GM19035 (cell line): ENCODE results near the gene HBZ.
"Not testable (repeated sequence)": the region's sequence is repeated elsewhere in the genome, so short reads cannot be mapped to it uniquely, and the experiment has no call there.

Experiments used
- ATAC-seq: cut with Tn5 transposase; IDR thresholded peaks from one replicate; pipeline ENCODE4 v1.9.1; 2021; ENCODE audit not compliant: unreplicated experiment

HBZ gene

DNA sequence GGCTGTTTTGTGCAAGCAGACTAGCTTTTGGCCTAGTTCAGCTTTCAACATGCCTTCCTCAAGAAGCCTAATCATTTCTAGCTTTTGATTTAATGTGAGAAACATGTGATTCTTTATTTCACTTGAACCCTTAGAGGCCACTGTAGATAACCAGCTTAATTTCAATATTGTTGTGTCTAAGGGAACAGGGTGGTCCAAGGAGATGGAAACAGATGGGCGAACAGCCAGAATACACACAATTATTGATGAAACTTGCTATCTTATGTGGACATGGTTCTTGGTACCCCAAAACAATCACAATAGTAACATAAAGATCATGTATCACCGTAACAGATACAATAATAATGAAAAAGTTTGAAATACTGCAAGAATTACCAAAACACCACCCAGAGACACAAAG lies 18.7 kb upstream of the HBZ start:
- no peak for ATAC-seq

DNA sequence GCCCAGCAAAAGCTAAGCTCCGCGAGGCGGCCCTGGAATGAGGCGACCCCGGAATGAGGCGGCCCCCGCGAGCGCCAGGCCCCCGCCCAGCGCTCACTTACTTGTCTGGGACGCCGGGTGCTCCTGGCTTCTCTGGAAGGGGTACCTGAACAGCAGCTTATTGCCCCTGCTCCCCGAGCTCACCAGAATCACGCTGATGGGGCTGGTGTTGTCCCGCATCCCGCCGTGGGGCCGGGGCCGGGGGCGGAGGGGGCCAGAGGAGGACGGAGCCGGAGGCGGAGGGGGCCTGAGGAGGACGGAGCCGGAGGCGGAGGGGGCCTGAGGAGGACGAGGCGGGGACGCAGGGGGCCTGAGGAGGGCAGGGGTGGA lies 14.4 kb upstream of the HBZ start:
- no peak for ATAC-seq

DNA sequence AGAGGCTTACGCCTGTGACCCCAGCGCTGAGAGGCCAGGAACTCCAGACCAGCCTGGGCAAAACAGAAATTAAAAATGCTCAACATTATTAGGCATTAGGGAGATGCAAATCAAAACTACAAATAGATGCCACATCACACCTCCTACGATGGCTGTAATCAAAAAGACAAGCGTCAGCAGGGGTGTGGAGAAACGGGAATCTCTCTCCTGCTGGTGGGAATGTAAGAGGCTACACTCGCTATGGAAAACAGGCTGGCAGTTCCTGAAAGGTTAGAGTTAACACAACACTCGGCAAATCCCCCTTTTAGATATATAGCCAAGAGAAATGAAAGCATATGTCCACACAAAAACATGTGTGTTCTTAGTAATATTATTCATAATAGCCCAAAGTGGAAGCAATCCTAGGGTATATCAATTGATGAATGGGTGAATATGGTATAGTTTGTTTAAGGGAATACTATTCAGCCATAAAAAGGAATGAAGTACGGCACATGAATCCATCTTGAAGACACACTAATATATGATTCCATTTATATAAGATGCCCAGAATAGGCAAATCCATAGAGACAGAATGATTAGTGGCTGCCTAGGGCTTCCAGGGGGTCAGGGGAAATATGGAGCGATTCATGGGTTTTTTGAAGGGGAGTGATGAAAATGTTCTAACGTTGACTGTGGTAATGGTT lies 12.1 kb upstream of the HBZ start:
- ATAC-seq, result no peak

DNA sequence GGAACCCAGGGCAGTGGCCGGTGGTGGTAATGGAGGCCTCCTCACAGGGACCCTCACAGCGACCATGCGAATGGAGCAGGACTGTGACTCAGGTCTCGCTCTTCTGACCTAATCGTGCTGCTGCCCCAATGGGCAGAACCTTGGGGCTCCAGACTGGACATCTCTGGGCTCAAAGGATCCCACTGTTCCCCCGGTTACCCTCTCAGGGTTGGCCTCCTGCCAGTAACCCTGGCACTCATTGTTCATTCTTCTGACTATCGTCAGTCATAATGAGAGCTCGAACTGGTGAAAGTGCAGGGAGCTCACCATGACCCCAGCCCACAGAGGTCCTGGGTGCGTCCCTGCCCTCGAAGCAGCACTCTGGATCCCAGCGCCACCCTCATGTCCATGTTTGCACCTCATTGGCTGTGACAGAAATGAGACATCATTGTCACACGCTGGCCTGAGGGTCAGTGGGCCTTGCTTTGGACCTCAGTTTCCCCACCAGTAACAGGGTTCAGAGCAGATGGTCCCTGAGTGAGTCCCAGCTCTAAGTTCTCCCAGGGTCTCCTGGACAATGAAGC lies 10.0 kb upstream of the HBZ start:
- ATAC-seq, result no peak

- ATAC-seq, result no peak
These were observed 9.4 kb upstream of the HBZ start for GRCh38 chr16:143047-143446.

DNA sequence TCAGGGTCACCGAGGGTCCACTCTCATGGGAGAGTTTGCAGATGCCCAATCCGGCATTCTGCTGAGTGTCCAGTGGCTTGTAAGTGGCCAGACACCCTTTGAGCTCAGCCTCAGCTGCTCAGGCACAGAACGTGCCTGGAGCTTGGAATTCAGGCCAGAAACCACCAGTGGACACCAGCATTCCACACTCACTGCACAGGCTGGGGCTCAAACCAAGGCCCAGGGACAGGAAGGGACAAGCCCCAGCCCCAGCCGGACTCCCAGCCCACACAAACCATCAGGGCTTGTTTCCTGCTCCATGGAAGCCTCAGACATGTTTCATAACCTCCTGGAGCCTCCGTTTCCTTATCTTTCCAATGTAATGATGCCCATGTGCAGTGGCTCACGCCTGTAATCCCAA lies 9.0 kb upstream of the HBZ start:
- no peak for ATAC-seq

GRCh38 chr16:144797-145252 lies 7.6 kb upstream of the HBZ start:
- no peak for ATAC-seq

GRCh38 chr16:146646-147045 lies 5.8 kb upstream of the HBZ start:
- ATAC-seq, result no peak

DNA sequence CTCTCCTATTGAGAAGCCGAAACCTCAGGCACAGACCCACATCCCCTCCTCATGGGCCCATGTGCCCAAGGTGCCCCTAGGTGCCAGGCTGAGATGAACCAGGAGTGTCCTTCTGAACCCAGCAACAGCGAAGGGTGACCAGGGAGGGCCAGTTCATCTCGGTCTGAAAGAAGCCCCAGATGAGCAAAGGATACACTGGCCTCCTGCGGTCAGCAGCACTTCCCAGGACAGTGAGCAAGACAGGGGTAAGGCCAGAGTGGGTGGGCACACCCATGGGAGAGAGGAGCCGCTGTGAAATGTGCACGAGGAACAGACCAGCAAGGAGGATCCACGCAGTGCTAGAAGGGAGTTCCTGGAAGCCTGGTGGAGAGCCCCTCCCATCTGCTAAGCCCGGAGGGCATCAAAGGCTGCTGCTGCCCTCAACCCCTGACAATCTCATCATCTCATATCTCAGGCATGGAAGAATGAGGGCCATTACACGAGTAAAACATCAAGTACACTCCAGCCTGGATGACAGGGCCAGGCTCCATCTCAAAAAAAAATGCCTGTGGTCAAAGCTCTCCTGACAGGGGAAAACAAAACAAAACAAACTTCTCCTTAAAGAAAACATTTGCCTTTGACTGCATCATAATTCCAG lies 3.3 kb upstream of the HBZ start:
- ATAC-seq, result no peak

DNA sequence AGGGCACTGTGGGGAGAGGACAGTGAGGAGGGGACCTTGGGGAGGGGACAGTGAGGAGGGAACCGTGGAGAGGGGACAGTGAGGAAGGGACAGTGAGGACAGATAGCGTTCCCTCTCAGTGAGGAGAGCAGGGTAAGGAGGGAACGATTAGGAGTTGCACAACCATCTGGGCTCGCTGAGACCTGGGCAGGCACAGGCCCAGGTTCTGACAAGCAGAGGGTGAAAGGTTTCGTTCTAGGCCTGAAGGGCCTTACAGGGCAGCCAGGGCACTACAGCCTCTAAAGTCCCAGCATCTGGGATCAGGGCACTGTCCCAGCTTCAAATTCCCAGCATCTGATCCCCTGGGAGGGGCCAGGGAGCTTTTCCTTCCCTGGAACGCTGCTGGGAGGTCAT lies 681 bp downstream of the HBZ start:
- ATAC-seq, result not testable (repeated sequence)

DNA sequence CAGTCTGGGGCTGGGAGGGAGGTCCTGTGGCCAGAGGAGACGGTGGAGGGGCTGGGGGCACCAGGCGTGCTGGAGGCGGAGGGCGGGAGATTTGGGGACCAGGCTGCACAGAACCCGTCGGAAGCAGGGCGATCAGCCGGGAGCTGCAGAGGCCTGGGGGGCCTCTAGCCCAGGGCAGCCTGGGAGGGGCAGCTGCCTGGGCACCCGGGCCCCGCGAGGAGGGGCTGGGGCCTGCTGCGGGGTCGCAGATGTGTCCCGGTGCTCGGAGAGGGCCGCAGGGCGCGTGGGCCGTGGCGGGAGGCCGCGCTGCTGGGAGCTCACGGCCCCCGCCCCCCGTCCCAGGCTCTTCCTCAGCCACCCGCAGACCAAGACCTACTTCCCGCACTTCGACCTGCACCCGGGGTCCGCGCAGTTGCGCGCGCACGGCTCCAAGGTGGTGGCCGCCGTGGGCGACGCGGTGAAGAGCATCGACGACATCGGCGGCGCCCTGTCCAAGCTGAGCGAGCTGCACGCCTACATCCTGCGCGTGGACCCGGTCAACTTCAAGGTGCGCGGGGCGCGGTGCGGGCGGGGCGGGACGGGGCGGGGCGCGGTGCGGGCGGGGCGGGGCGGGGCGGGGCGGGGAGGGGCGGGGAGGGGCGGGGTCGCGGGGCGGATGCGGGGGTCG lies 1.2 kb downstream of the HBZ start:
- ATAC-seq, result not testable (repeated sequence)

DNA sequence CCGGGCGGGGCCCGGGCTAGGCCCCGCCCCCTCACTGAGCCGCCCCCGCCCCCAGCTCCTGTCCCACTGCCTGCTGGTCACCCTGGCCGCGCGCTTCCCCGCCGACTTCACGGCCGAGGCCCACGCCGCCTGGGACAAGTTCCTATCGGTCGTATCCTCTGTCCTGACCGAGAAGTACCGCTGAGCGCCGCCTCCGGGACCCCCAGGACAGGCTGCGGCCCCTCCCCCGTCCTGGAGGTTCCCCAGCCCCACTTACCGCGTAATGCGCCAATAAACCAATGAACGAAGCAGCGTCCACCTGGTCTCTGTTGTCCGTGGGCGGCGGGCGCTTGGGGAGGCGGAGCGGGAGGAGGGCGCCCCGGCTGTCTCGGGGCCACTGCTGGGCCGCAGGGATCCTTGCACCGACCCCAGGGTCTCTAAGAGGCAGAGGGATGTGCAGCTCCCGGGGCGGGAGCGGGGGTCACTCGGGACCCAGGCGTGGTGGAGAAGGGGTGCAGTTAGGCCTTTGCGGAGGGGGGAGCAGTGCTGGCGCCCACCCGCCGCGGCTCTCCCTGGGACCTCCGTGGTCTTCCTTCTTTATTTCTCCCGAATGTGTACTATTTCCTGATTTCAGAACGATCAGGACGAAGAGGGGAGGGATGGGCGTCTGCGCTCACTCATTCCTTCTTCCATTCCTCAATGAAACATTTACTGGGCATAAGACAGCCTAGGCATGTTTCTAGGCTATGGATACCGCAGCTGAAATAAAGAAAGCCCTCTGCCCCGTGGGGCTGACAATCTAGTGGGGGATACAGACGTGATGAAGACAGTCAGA lies 2.0 kb downstream of the HBZ start:
- no peak for ATAC-seq

DNA sequence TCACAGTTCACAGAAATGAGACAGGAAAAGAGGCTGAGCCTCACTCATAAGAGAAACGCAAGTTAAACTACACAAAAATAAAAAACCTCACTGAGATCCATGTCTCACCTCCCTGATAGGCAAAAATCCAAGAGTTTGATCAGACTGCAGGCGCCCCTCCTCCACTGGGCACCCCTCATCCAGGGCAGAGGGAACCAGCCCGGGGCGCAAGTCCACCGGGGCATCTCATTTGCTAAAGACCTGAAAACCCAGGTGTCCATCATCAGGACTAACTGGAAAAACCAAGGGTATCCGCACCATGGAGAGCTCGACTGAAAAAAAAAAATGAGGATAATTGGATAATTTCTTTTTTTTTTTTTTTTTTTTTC lies 2.6 kb downstream of the HBZ start:
- ATAC-seq, result no peak

DNA sequence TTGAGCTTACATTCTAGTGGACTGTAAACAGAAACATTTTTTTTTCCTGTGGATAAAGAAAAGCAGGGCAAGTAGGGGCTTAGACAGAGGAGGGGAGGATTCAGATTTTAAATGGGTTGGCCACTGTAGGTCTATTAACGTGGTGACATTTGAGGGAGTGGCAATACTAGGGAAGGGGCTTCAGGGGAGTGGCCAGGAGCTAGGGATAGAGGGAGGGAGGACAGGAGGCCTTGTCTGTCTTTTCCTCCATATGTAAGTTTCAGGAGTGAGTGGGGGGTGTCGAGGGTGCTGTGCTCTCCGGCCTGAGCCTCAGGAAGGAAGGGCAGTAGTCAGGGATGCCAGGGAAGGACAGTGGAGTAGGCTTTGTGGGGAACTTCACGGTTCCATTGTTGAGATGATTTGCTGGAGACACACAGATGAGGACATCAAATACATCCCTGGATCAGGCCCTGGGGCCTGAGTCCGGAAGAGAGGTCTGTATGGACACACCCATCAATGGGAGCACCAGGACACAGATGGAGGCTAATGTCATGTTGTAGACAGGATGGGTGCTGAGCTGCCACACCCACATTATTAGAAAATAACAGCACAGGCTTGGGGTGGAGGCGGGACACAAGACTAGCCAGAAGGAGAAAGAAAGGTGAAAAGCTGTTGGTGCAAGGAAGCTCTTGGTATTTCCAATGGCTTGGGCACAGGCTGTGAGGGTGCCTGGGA lies 6.8 kb downstream of the HBZ start:
- ATAC-seq, result no peak

DNA sequence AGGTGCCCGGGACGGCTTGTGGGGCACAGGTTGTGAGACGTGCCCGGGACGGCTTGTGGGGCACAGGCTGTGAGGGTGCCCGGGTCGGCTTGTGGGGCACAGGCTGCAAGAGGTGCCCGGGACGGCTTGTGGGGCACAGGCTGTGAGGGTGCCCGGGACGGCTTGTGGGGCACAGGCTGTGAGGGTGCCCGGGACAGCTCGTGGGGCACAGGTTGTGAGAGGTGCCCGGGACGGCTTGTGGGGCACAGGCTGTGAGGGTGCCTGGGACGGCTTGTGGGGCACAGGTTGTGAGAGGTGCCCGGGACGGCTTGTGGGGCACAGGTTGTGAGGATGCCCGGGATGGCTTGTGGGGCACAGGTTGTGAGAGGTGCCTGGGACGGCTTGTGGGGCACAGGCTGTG lies 7.8 kb downstream of the HBZ start:
- ATAC-seq, result not testable (repeated sequence)

DNA sequence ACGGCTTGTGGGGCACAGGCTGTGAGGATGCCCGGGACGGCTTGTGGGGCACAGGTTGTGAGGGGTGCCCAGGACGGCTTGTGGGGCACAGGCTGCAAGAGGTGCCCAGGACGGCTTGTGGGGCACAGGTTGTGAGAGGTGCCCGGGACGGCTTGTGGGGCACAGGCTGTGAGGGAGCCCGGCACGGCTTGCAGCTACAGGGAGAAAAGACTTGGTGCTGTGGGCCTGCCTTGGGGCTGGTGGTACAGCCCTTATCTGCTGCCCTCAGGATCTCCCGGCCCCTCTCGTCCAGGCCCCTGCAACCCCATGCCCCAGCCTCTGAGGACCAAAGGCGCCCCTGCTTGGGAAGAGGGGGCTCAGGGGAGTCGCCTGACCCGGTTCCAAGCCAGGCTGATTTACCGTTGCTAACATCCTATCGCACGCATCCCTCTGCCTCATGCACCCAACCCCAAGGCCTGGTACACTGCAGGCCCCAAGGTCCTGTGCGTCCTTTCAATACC lies 8.3 kb downstream of the HBZ start:
- ATAC-seq, result no peak

GRCh38 chr16:162271-162991 lies 10.0 kb downstream of the HBZ start:
- no peak for ATAC-seq

DNA sequence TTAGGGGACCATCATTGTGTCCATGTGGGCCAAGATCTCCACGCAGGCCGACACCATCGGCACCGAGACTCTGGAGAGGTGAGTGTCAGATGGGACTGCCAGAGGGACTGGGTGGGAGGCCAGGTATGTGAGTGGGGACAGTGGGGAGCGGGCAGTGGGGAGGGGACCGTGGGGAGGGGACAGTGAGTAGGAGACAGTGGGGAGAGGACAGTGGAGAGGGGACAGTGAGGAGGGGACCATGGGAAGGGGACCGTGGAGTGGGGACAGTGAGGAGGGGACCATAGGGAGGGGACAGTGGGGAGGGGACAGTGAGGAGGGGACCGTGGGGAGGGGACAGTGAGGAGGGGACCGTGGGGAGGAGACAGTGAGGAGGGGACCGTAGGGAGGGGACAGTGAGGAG lies 10.7 kb downstream of the HBZ start:
- not testable (repeated sequence) for ATAC-seq

DNA sequence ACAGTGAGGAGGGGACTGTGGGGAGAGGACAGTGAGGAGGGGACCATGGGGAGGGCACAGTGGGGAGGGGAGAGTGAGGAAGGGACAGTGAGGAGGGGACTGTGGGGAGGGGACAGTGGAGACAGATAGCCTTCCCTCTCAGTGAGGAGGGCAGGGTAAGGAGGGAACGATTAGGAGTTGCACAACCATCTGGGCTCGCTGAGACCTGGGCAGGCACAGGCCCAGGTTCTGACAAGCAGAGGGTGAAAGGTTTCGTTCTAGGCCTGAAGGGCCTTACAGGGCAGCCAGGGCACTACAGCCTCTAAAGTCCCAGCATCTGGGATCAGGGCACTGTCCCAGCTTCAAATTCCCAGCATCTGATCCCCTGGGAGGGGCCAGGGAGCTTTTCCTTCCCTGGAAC lies 11.3 kb downstream of the HBZ start:
- ATAC-seq, result not testable (repeated sequence)
